Measurements from ENCODE around the gene TMEM132C. TPM values are rescaled to one million over a fixed set of nuclear protein-coding genes. Genes with fewer than 3 reads are reported as not detected.

The TMEM132C gene
- total and polyA plus RNA-seq, 8 donors = 0.50 to 36.6 (median 33.2) TPM

DNA sequence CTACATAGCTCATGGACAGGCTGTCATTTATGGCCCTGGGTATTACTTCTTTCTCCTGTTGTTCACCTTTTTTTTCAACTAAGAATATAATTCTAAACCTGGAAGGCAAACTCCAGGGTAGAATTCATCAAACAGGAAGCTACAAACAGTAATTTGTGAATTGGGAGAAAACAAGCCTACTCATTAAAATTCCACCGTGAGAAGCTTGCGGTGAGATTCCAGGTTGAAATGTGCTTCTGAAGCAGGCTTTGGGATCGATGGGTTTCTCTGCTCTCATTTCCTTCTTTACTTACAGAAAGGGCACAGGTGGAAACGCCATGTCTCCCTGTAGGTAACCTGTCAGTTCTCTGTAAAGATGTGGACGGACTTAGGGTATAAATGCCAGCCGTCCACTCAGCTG is 257.5 kb downstream of the TMEM132C start:
- H3K27me3 ChIP-seq = no peaks in the 10 kb centered on the region
- ATAC-seq (no peak), DNase-seq (no peak)
- no peak overlapping the region for H3K27ac ChIP-seq
- H3K4me3 ChIP-seq = no peak overlapping the region
- no peaks in the 10 kb centered on the region for H3K4me1 ChIP-seq
- H3K9me3 ChIP-seq = peaks cover 0 to 3% of the 10 kb centered on the region in 2 donors
- intact Hi-C loops (cut with DNase I) = no loop called here
- TF ChIP-seq, protein P1, sequence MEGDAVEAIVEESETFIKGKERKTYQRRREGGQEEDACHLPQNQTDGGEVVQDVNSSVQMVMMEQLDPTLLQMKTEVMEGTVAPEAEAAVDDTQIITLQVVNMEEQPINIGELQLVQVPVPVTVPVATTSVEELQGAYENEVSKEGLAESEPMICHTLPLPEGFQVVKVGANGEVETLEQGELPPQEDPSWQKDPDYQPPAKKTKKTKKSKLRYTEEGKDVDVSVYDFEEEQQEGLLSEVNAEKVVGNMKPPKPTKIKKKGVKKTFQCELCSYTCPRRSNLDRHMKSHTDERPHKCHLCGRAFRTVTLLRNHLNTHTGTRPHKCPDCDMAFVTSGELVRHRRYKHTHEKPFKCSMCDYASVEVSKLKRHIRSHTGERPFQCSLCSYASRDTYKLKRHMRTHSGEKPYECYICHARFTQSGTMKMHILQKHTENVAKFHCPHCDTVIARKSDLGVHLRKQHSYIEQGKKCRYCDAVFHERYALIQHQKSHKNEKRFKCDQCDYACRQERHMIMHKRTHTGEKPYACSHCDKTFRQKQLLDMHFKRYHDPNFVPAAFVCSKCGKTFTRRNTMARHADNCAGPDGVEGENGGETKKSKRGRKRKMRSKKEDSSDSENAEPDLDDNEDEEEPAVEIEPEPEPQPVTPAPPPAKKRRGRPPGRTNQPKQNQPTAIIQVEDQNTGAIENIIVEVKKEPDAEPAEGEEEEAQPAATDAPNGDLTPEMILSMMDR (IDR thresholded peaks at IDR 0.05) = no peak
- H3K36me3 ChIP-seq = no peaks in the 10 kb centered on the region

DNA sequence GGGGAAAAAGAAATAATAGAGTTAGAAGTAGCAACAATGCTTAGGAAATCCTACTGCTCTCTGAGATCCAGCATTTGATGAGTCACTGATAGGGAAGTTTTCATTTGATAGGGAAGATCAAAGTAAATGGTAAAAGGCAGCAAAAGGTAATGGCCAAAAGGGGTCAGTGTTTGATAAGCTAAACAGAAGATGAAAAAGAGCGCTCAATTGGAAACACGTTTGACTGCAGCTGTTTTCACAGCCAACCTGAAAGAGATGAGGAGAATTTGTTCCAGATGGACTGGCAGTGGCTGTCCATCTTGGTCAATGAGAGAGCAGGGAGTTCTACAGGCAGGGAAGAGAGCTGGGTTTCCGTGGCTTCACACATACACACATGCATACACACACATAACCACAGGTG is 264.2 kb downstream of the TMEM132C start:
- Histone ChIP-seq H3K9me3 (no peaks in the 10 kb centered on the region), H3K4me1 (no peaks in the 10 kb centered on the region), H3K4me3 (no peak overlapping the region), H3K27me3 (no peaks in the 10 kb centered on the region), H3K36me3 (no peaks in the 10 kb centered on the region), H3K27ac (no peak overlapping the region)
- no peak for ATAC-seq
- TF ChIP-seq, protein P1 (IDR thresholded peaks at IDR 0.05) = no peak
- intact Hi-C loops (cut with DNase I) = no loop called here
- no peak for DNase-seq

DNA sequence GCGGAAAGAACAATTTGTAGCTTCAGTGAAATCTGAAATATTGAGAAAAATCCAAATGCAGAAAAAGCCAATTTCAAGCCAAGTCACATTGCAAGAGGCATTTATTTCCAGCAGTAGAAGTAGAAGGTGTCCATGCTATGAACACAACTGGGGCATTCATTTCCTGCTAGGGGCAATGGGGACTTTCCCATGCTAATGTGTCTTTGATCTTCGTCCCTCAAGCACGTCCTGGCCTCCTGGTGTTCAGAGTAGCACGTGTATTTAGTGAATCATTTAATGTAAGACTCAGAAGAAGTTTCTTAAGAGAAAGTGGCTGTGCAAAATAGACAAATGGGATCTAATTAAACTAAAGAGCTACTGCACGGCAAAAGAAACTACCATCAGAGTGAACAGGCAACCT is 267.9 kb downstream of the TMEM132C start:
- H3K4me1 ChIP-seq = no peaks in the 10 kb centered on the region
- ATAC-seq (no peak), DNase-seq (no peak)
- intact Hi-C loops (cut with DNase I) = no loop called here
- no peak overlapping the region for H3K27ac ChIP-seq
- TF ChIP-seq, protein P1 (IDR thresholded peaks at IDR 0.05) = no peak
- H3K27me3 ChIP-seq = no peaks in the 10 kb centered on the region
- H3K36me3 ChIP-seq = no peaks in the 10 kb centered on the region
- no peak overlapping the region for H3K4me3 ChIP-seq
- peaks cover 0 to 5% of the 10 kb centered on the region in 2 donors for H3K9me3 ChIP-seq

DNA sequence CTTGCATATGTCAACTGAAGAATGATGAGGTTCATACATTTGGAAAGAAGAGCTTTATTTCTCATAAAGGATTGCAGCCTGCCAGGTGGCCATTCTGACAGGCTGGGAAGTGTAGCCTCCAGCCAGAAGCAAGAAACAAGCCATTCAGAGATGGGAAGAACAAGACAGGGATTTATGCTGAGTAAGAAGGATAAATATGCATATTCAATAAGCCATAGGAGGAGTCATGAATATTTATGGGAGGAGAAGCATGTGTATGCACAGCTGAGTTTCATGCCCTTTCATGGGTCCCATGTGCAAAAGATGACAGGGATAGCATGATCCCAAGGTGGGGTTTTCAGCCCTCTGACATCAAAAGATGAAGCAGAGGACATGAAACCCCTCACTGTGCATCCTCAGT is 269.8 kb downstream of the TMEM132C start:
- ATAC-seq (no peak), DNase-seq (no peak)
- TF ChIP-seq, protein P1 (IDR thresholded peaks at IDR 0.05) = no peak
- intact Hi-C loops (cut with DNase I) = no loop called here
- Histone ChIP-seq H3K36me3 (no peaks in the 10 kb centered on the region), H3K9me3 (peaks cover 0 to 5% of the 10 kb centered on the region in 2 donors), H3K4me3 (no peak overlapping the region), H3K27me3 (no peaks in the 10 kb centered on the region), H3K4me1 (no peaks in the 10 kb centered on the region), H3K27ac (no peak overlapping the region)

DNA sequence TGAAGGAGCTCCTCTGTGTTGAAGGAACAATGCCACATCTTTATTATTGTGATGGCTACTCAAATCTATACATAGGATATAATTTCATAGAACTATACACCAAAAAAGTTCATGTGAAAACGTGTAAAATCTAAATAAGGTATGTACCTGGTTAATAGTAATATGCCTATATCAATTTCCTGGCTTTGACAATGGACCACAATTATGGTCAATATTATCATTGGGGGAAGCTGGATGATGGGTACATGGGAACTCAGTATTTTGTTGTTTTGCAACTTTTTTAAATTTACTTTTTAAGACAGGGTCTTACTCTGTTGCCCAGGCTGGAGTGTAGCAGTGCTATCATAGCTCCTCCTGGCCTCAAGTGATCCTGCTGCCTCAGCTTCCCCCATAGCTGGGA is 270.7 kb downstream of the TMEM132C start:
- no peak overlapping the region for H3K4me3 ChIP-seq
- H3K9me3 ChIP-seq = peaks cover 0 to 5% of the 10 kb centered on the region in 2 donors
- ATAC-seq (no peak), DNase-seq (no peak)
- TF ChIP-seq, protein P1 (IDR thresholded peaks at IDR 0.05) = no peak
- intact Hi-C loops (cut with DNase I) = no loop called here
- H3K36me3 ChIP-seq = no peaks in the 10 kb centered on the region
- no peak overlapping the region for H3K27ac ChIP-seq
- H3K4me1 ChIP-seq = no peaks in the 10 kb centered on the region
- H3K27me3 ChIP-seq = no peaks in the 10 kb centered on the region
